H1 (cell line): Measurements from ENCODE around the gene PRKCH. TPM values are rescaled to one million over a fixed set of nuclear protein-coding genes. Genes with fewer than 3 reads are reported as not detected.

Experiments used
- CTCF ChIA-PET: fragments of 300-600 bp; sonication (Branson Sonifier 250); formaldehyde crosslinking; loops from one replicate; lab custom pipeline; 2021; ENCODE audit not compliant: partially characterized antibody; lab: Charles Lee
- POLR2A ChIA-PET: fragments of 300-600 bp; sonication (Branson Sonifier 250); formaldehyde crosslinking; loops from one replicate; lab custom pipeline; 2021; ENCODE audit warnings: inconsistent platforms; ENCODE audit not compliant: partially characterized antibody; lab: Charles Lee
- DNase-seq, 2 experiments: peaks; one replicate each; pipeline versions ENCODE4 v3.0.0 to v3.0.0-alpha.2; 2010 to 2022; ENCODE audit warnings: low spot score in 2 of 2, low read depth in 1 of 2, mixed read lengths in 1 of 2
- FAIRE-seq: peaks from 2 replicates; lab custom pipeline; 2011; peaks lifted over from hg19 to GRCh38; lab: Jason Lieb, UNC
- H2AFZ ChIP-seq: 2 replicates; pipeline ENCODE4 v1.8.1; 2012; ENCODE audit warnings: low read length, inconsistent platforms
- H2AK5ac ChIP-seq: 2 replicates; pipeline ENCODE4 v1.6.1; 2013; ENCODE audit warnings: low read depth, low read length
- H2BK120ac ChIP-seq: replicated peaks from 2 replicates; pipeline ENCODE3; 2013; ENCODE audit warnings: low read depth, low read length, inconsistent platforms
- H2BK12ac ChIP-seq: 2 replicates; pipeline ENCODE4 v1.6.1; 2013; ENCODE audit warnings: low read depth, low read length
- H2BK15ac ChIP-seq: 2 replicates; pipeline ENCODE4 v1.6.1; 2013; ENCODE audit warnings: low read length
- H2BK20ac ChIP-seq: 2 replicates; pipeline ENCODE4 v1.6.1; 2013; ENCODE audit warnings: low read length
- H2BK5ac ChIP-seq: 2 replicates; pipeline ENCODE4 v1.6.1; 2013; ENCODE audit warnings: low read depth, low read length
- H3K14ac ChIP-seq: 2 replicates; pipeline ENCODE4 v1.6.1; 2013; ENCODE audit warnings: inconsistent platforms; ENCODE audit not compliant: insufficient read length
- H3K18ac ChIP-seq: 2 replicates; pipeline ENCODE4 v1.6.1; 2013; ENCODE audit warnings: low read length; ENCODE audit errors: extremely low read depth
- H3K23ac ChIP-seq: 2 replicates; pipeline ENCODE4 v1.6.1; 2013; ENCODE audit warnings: inconsistent platforms; ENCODE audit not compliant: insufficient read length
- H3K23me2 ChIP-seq: 2 replicates; pipeline ENCODE4 v1.6.1; 2013; ENCODE audit warnings: low read depth, low read length
- H3K27ac ChIP-seq: 2 replicates; pipeline ENCODE4 v1.6.1; 2011; ENCODE audit warnings: low read depth, low read length, inconsistent platforms
- H3K27me3 ChIP-seq, 4 experiments: replicated peaks in 1 of 4; 1 replicate in 1 of 4; 2 replicates in 3 of 4; pipeline versions ENCODE4 v1.6.1 to v1.8.1; 2011 to 2013; ENCODE audit warnings: low read length in 3 of 4, mild to moderate bottlenecking in 3 of 4, inconsistent platforms in 2 of 4, mixed read lengths in 2 of 4, moderate library complexity in 1 of 4; ENCODE audit not compliant: control insufficient read depth in 3 of 4, insufficient read depth in 3 of 4; ENCODE audit errors: extremely low read depth in 1 of 4
- H3K36me3 ChIP-seq, 4 experiments: 2 replicates each; pipeline versions ENCODE4 v1.6.1 to v1.8.1; 2011 to 2013; ENCODE audit warnings: mild to moderate bottlenecking in 4 of 4, low read length in 3 of 4, moderate library complexity in 2 of 4, control low read depth in 1 of 4, inconsistent platforms in 1 of 4; ENCODE audit not compliant: insufficient read depth in 4 of 4, control insufficient read depth in 2 of 4
- H3K4ac ChIP-seq: replicated peaks from 2 replicates; pipeline ENCODE3; 2013; ENCODE audit warnings: low read length, low read depth, mixed read lengths, inconsistent platforms; ENCODE audit not compliant: insufficient read length
- H3K4me1 ChIP-seq, 4 experiments: replicated peaks in 1 of 4; 1 replicate in 1 of 4; 2 replicates in 3 of 4; pipeline versions ENCODE4 v1.6.1 to v1.8.1; 2011 to 2013; ENCODE audit warnings: low read length in 3 of 4, inconsistent platforms in 2 of 4, mixed read lengths in 1 of 4; ENCODE audit not compliant: insufficient read depth in 4 of 4, control insufficient read depth in 3 of 4
- H3K4me2 ChIP-seq, 2 experiments: 2 replicates each; pipeline versions ENCODE4 v1.6.1 to v1.8.1; 2011 to 2013; ENCODE audit warnings: low read depth in 2 of 2, low read length in 2 of 2, control low read depth in 1 of 2, inconsistent platforms in 1 of 2, mild to moderate bottlenecking in 1 of 2; ENCODE audit not compliant: insufficient read depth in 1 of 2
- H3K4me3 ChIP-seq, 4 experiments: fragments of 200-600, 300-600 bp in 1 of 4; sonication (generic), shearing (Covaris generic), sonication (Bioruptor Twin) in 1 of 4; 2 replicates each; pipeline versions ENCODE4 v1.5.1 to v1.8.1; 2011 to 2016; ENCODE audit warnings: low read length in 4 of 4, low read depth in 3 of 4, control low read depth in 2 of 4, inconsistent platforms in 2 of 4, mild to moderate bottlenecking in 2 of 4, mixed read lengths in 1 of 4, moderate library complexity in 1 of 4; ENCODE audit not compliant: insufficient read depth in 2 of 4; ENCODE audit errors: extremely low read depth in 1 of 4
- H3K56ac ChIP-seq: replicated peaks from 2 replicates; pipeline ENCODE3; 2013; ENCODE audit warnings: low read depth, mild to moderate bottlenecking, mixed read lengths, low read length, inconsistent platforms; ENCODE audit not compliant: insufficient read length
- H3K79me1 ChIP-seq: 2 replicates; pipeline ENCODE4 v1.6.1; 2013; ENCODE audit warnings: low read depth, low read length, control low read depth
- H3K79me2 ChIP-seq, 2 experiments: 2 replicates each; pipeline versions ENCODE4 v1.6.1 to v1.8.1; 2012 to 2013; ENCODE audit warnings: low read length in 2 of 2, mild to moderate bottlenecking in 2 of 2, inconsistent platforms in 1 of 2; ENCODE audit not compliant: insufficient read depth in 2 of 2, control insufficient read depth in 1 of 2
- H3K9ac ChIP-seq, 4 experiments: replicated peaks in 1 of 4; 1 replicate in 1 of 4; 2 replicates in 3 of 4; pipeline versions ENCODE4 v1.6.1 to v1.8.1; 2011 to 2013; ENCODE audit warnings: low read depth in 3 of 4, low read length in 3 of 4, control low read depth in 2 of 4, mild to moderate bottlenecking in 2 of 4, moderate library complexity in 2 of 4, inconsistent platforms in 1 of 4; ENCODE audit errors: extremely low read depth in 1 of 4
- H3K9me3 ChIP-seq, 2 experiments: 2 replicates each; pipeline versions ENCODE4 v1.6.1 to v1.8.1; 2012 to 2013; ENCODE audit warnings: mild to moderate bottlenecking in 2 of 2, moderate library complexity in 2 of 2, control low read depth in 1 of 2, inconsistent platforms in 1 of 2, low read depth in 1 of 2, low read length in 1 of 2, mixed read lengths in 1 of 2; ENCODE audit not compliant: insufficient read depth in 2 of 2
- H4K20me1 ChIP-seq, 2 experiments: replicated peaks in 1 of 2; 2 replicates each; pipeline versions ENCODE3 to v1.8.1; 2011 to 2013; ENCODE audit warnings: inconsistent platforms in 2 of 2, low read length in 2 of 2, mild to moderate bottlenecking in 1 of 2; ENCODE audit not compliant: insufficient read depth in 2 of 2, control insufficient read depth in 1 of 2
- H4K5ac ChIP-seq: 2 replicates; pipeline ENCODE4 v1.6.1; 2013; ENCODE audit warnings: low read length, low read depth, mixed read lengths, inconsistent platforms; ENCODE audit not compliant: insufficient read length
- H4K8ac ChIP-seq: 2 replicates; pipeline ENCODE4 v1.8.0; 2013; ENCODE audit warnings: mild to moderate bottlenecking, moderate library complexity, low read length, inconsistent platforms; ENCODE audit not compliant: insufficient read depth; ENCODE audit errors: extremely low read depth
- H4K91ac ChIP-seq: replicated peaks from 2 replicates; pipeline ENCODE3; 2013; ENCODE audit warnings: low read length, mixed read lengths, inconsistent platforms; ENCODE audit not compliant: insufficient read length
- KDM4A ChIP-seq: IDR thresholded peaks from one replicate; pipeline ENCODE4 v1.7.1; 2012; ENCODE audit warnings: low read depth, mild to moderate bottlenecking, moderate library complexity, low read length, inconsistent platforms; ENCODE audit not compliant: severe bottlenecking
- SIX5 ChIP-seq: IDR thresholded peaks from 2 replicates; pipeline ENCODE4 v1.6.1; 2011; ENCODE audit warnings: mild to moderate bottlenecking, low read depth, low read length
- WGBS, 2 experiments: shearing (Covaris generic) in 1 of 2; methylation state at CpG; one replicate each; pipeline versions ENCODE4 v1.1.6 to v1.1.7; 2013 to 2015; ENCODE audit warnings: low lambda C conversion rate in 2 of 2, mixed read lengths in 2 of 2, inconsistent platforms in 1 of 2, low coverage in 1 of 2, missing lambda C conversion rate in 1 of 2; ENCODE audit not compliant: insufficient replicate concordance in 2 of 2, insufficient coverage in 1 of 2, insufficient read length in 1 of 2; ENCODE audit errors: extremely low coverage in 1 of 2, missing lambda C conversion rate in 1 of 2; 5-methylcytosine and 5-hydroxymethylcytosine counted together
- polyA plus RNA-seq, 7 experiments: library from polyadenylated mRNA; depleted of rRNA in 3 of 7; stranded (reverse) in 5 of 7; unstranded in 2 of 7; fragments of >200 nt in 5 of 7; fragments of 200-250 nt in 2 of 7; gene quantifications; 1 replicate in 5 of 7; 2 replicates in 1 of 7; 4 replicates in 1 of 7; pipeline versions ENCODE4 v1.2.1 to v1.2.3, GENCODE V29; 2011 to 2013; ENCODE audit warnings: missing spikeins in 2 of 7, mixed read lengths in 2 of 7
- total RNA-seq: library from RNA; stranded (reverse); fragmentation: NEBNext Ultra II Directional; extraction: Animal tissue kit (Norgen Biotek cat#: 25700); gene quantifications from 2 replicates; pipeline ENCODE4 v1.2.1, GENCODE V29; 2021
- TF ChIP-seq, protein P1 (sequence below): IDR thresholded peaks from 2 replicates; pipeline ENCODE4 v1.6.1; 2012; ENCODE audit warnings: low read length, inconsistent platforms

PRKCH gene
- total and polyA plus RNA-seq, 2 of the 8 experiments (the other 6 are each of a cell fraction or from before 2014, with no cell fraction given), result 6.4 to 7.0 TPM

DNA sequence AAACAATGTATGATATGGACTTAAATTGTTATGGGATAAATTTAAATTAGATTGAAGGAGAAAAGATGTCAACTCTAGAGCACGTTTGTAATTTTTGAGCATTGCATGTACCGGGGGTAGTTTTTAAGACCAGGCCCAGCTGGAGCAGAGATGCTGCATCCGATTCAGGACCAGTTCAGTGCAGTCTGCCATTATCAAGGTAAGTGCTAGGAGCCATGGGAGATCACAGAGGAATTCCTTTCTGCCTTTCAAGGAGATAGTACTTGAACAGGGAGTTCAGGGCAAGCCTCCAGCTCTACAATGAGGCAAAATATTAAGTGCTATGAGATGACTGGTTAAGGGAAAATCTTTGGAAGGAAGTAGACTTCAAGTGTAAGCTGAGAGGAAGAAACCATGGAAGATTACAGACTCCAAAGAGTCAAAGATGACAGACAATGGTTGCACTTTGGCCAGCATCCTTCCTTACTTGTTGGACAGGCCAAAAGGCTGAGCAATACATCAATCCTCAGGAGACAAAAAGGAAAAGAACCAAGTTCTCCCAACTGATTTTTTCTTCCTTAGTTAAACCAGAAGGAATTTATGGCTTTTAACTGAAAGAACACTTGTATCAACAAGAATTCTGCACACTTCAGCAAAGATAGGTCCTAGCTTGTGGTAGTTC lies 260.7 kb downstream of the PRKCH start:
- H3K27me3 ChIP-seq, result no peaks in the 10 kb centered on the region
- H3K79me1 ChIP-seq, result no peaks in the 10 kb centered on the region
- H3K4me1 ChIP-seq, result peaks cover 0 to 2% (median 0%) of the 10 kb centered on the region in 4 experiments; a peak in 1 of 7 replicates
- no peak overlapping the region for H2BK5ac ChIP-seq
- no peak overlapping the region for H3K56ac ChIP-seq
- no peak overlapping the region for H2BK20ac ChIP-seq
- no peak overlapping the region for H2AK5ac ChIP-seq
- no peak for DNase-seq
- no peak overlapping the region for H3K27ac ChIP-seq
- no peaks in the 10 kb centered on the region for H3K79me2 ChIP-seq
- ChIA-PET CTCF (interaction anchor here (0.5 to 1.4 kb wide), 6 partner anchors 9 to 151 kb away, joined by 3 to 4 read pairs (median 3); no protein-coding TSS in a partner anchor), POLR2A (no interaction called here)
- no peak overlapping the region for H4K5ac ChIP-seq
- 83% methylated on average over 3 of the region's 3 CpGs; no CpG with 5 or more reads in 1 of the 2 experiments for WGBS, 2 experiments
- no peaks in the 10 kb centered on the region for H3K9me3 ChIP-seq
- no peak overlapping the region for H2AFZ ChIP-seq
- H3K4me2 ChIP-seq, result no peak overlapping the region
- H3K23ac ChIP-seq, result no peak overlapping the region
- H2BK120ac ChIP-seq, result no peak overlapping the region
- no peak for FAIRE-seq
- no peaks in the 10 kb centered on the region for H3K23me2 ChIP-seq
- H4K91ac ChIP-seq, result no peak overlapping the region
- H3K18ac ChIP-seq, result no peak overlapping the region
- no peak overlapping the region for H3K9ac ChIP-seq
- H4K8ac ChIP-seq, result no peak overlapping the region
- no peaks in the 10 kb centered on the region for H4K20me1 ChIP-seq
- no peak overlapping the region for H3K4ac ChIP-seq
- no peak overlapping the region for H3K14ac ChIP-seq
- no peak overlapping the region for H2BK15ac ChIP-seq
- H3K4me3 ChIP-seq, result no peak overlapping the region
- H3K36me3 ChIP-seq, result no peaks in the 10 kb centered on the region
- no peak overlapping the region for H2BK12ac ChIP-seq
- no peak for TF ChIP-seq SIX5
- TF ChIP-seq, protein P1, sequence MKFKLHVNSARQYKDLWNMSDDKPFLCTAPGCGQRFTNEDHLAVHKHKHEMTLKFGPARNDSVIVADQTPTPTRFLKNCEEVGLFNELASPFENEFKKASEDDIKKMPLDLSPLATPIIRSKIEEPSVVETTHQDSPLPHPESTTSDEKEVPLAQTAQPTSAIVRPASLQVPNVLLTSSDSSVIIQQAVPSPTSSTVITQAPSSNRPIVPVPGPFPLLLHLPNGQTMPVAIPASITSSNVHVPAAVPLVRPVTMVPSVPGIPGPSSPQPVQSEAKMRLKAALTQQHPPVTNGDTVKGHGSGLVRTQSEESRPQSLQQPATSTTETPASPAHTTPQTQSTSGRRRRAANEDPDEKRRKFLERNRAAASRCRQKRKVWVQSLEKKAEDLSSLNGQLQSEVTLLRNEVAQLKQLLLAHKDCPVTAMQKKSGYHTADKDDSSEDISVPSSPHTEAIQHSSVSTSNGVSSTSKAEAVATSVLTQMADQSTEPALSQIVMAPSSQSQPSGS, result no peak
- TF ChIP-seq KDM4A, result no peak
